ENCODE data around the gene PARP15. TPM values are rescaled to one million over a fixed set of nuclear protein-coding genes. Genes with fewer than 3 reads are reported as not detected.

The PARP15 gene
- total RNA-seq, 2 experiments from 2014 or later, result 0.70 to 3.4 TPM

DNA sequence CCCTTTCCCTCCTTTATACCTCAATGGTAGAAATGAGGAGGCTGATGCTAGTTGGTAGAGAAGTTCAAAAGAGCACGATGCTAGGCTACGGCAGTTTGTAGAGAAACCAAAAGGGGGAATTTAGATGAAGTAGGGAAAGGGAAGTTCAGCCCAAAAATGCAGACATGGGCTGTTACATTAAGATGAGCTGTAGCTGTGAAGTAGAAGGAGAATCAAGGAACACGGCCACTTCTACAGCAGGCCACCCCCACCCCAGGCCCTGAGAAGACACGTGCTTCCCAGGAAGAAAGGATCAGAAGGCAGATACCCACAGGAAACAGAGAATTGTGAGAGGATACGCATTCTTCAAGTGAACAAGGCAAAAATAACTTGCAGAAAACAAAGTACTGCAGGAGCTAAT is 101.1 kb downstream of the PARP15 start:
- CTCF ChIA-PET (ENCODE audit: unreplicated experiment), result interaction anchor here (1.5 kb wide), 1 partner anchor 113 kb away, joined by 4 read pairs; no protein-coding TSS in a partner anchor
- Histone ChIP-seq H3K9me3 (ENCODE audit: low read length) (0 out of 2 replicates have a peak, but pooled peaks cover 15% of the 10 kb centered on the region), H4K20me1 (ENCODE audit: insufficient read depth, low read length) (no peaks in the 10 kb centered on the region), H3K4me3 (ENCODE audit: low read depth, low read length, poor library complexity, severe bottlenecking) (no peak overlapping the region), H3K4me2 (ENCODE audit: low read length) (no peak overlapping the region; the same call in 1 of the 2 replicates), H2AFZ (ENCODE audit: low read length) (peak overlapping the region; percentile 61; the same call in 1 of the 2 replicates), H3K79me2 (ENCODE audit: insufficient read depth, low read depth, low read length) (no peaks in the 10 kb centered on the region), H3K9me2 (ENCODE audit: insufficient read depth, low read length) (no peaks in the 10 kb centered on the region), H3K27ac (ENCODE audit: low read depth, low read length, poor library complexity, severe bottlenecking) (no peak overlapping the region), H3K4me1 (ENCODE audit: insufficient read depth, low read length, poor library complexity, severe bottlenecking) (peaks cover 41% of the 10 kb centered on the region), H3K36me3 (ENCODE audit: insufficient read depth, low read length) (no peaks in the 10 kb centered on the region; the same call in 1 of the 2 replicates)
- TF ChIP-seq, protein P1, sequence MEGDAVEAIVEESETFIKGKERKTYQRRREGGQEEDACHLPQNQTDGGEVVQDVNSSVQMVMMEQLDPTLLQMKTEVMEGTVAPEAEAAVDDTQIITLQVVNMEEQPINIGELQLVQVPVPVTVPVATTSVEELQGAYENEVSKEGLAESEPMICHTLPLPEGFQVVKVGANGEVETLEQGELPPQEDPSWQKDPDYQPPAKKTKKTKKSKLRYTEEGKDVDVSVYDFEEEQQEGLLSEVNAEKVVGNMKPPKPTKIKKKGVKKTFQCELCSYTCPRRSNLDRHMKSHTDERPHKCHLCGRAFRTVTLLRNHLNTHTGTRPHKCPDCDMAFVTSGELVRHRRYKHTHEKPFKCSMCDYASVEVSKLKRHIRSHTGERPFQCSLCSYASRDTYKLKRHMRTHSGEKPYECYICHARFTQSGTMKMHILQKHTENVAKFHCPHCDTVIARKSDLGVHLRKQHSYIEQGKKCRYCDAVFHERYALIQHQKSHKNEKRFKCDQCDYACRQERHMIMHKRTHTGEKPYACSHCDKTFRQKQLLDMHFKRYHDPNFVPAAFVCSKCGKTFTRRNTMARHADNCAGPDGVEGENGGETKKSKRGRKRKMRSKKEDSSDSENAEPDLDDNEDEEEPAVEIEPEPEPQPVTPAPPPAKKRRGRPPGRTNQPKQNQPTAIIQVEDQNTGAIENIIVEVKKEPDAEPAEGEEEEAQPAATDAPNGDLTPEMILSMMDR (conservative IDR thresholded peaks at IDR 0.05; ENCODE audit: low read length), result no peak
- TF ChIP-seq EZH2phosphoT487 (IDR thresholded peaks at IDR 0.05; ENCODE audit: borderline replicate concordance, low read depth, low read length), result no peak
- POLR2A ChIA-PET, result interaction anchor here (0.5 to 2.8 kb wide), 3 partner anchors 104 to 294 kb away, joined by 3 to 7 read pairs (median 5); partner anchors contain the start of gene FAM162A
- BruUV-seq (replicated peaks), result no TSS peak
- intact Hi-C loops (cut with micrococcal nuclease; ENCODE audit: unreplicated experiment), result no loop called here
- no peak for DNase-seq (ENCODE audit: low spot score)

DNA sequence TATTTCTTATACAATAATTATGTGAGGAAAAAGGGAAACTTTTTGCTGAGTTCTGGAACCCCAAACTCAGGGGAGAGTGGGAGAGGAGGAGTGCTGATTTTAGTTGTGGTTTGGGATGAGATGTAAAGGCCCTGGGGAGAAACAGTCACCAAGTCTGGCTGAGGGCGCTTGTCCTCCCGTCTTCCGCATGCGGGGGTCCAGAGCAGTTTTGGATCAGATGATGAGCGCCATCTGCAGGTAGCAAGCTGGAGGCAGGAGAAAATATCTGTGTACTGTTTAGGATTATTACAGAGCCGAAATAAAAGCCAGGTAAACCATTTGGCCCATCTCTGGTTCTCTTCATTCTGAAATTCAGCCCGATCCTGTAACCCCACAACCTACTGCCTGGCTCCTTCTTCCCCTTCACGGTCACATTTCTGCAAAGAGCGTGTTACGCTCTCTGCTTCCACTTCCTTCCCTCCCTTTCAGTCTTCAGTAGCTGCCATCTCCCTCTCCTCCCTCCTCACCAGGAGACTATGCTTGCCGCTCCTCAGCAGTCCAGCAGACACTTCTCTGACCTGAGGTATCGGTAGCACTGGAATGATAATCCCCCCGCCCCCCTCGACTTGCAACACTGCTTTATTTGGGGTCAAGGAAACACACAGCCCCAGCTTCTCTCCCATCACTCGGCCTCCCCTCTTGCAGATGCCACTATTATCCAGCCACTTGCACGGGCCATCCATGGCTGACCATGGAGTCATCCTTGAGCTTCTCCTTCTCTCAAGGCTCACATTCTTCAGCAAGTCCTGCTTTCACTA is 101.8 kb downstream of the PARP15 start:
- Histone ChIP-seq H3K9me3 (ENCODE audit: low read length) (0 out of 2 replicates have a peak, but pooled peaks cover 9% of the 10 kb centered on the region), H3K9me2 (ENCODE audit: insufficient read depth, low read length) (no peaks in the 10 kb centered on the region), H3K79me2 (ENCODE audit: insufficient read depth, low read depth, low read length) (no peaks in the 10 kb centered on the region), H3K4me1 (ENCODE audit: insufficient read depth, low read length, poor library complexity, severe bottlenecking) (peaks cover 38% of the 10 kb centered on the region), H2AFZ (ENCODE audit: low read length) (peak overlapping the region; percentile 61; the same call in 1 of the 2 replicates), H4K20me1 (ENCODE audit: insufficient read depth, low read length) (no peaks in the 10 kb centered on the region), H3K4me3 (ENCODE audit: low read depth, low read length, poor library complexity, severe bottlenecking) (peak overlapping the region; percentile 76), H3K27ac (ENCODE audit: low read depth, low read length, poor library complexity, severe bottlenecking) (no peak overlapping the region), H3K4me2 (ENCODE audit: low read length) (peak overlapping the region; percentile 87), H3K36me3 (ENCODE audit: insufficient read depth, low read length) (no peaks in the 10 kb centered on the region)
- CTCF ChIA-PET (ENCODE audit: unreplicated experiment), result interaction anchor here (0.6 to 1.5 kb wide), 5 partner anchors 18 to 1834 kb away, joined by 3 to 4 read pairs (median 3); no protein-coding TSS in a partner anchor
- POLR2A ChIA-PET, result interaction anchor here (0.6 to 2.8 kb wide), 10 partner anchors 8 to 1134 kb away, joined by 3 to 7 read pairs (median 3); partner anchors contain the start of genes FAM162A and PARP15
- no TSS peak for BruUV-seq (replicated peaks)
- TF ChIP-seq EZH2phosphoT487 (IDR thresholded peaks at IDR 0.05; ENCODE audit: borderline replicate concordance, low read depth, low read length), result no peak
- TF ChIP-seq, protein P1 (conservative IDR thresholded peaks at IDR 0.05; ENCODE audit: low read length), result peak; percentile 93
- DNase-seq (ENCODE audit: low spot score), result peak; percentile 82
- intact Hi-C loops (cut with micrococcal nuclease; ENCODE audit: unreplicated experiment), result loop anchor here (1.0 kb wide), 3 partner anchors 119 to 286 kb away; no protein-coding TSS in a partner anchor
